ENCODE results near the gene TMEM178B. TPM values are rescaled to one million over a fixed set of nuclear protein-coding genes. Genes with fewer than 3 reads are reported as not detected.

Gene TMEM178B
- total and polyA plus RNA-seq, 8 donors, result 0.16 to 5.6 (median 3.4) TPM

DNA sequence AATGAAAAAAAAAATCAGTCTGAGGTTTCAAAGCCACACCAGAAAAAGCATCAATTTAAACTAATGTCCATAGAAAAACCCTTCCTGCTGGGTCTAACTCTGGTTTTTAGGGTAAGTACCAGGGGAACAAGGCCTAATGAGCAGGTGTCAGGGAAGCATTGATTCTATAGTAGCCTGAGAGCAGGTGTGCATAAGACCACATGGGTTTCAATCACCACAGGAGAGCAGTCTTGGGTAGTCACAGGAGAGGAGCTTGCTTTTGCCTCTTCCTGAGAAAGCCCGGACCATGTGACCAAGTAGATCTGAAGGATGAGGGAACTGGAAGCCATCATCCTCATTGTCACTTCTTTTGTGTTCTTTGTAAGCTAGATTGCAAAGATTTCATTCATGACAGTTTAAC, 411.0 kb downstream of the TMEM178B start:
- Histone ChIP-seq H3K27me3 (no peaks in the 10 kb centered on the region), H3K4me3 (no peak overlapping the region), H3K4me1 (no peaks in the 10 kb centered on the region), H3K36me3 (no peaks in the 10 kb centered on the region), H3K9me3 (no peaks in the 10 kb centered on the region), H3K27ac (no peak overlapping the region)
- no peak for DNase-seq
- TF ChIP-seq, protein P1, sequence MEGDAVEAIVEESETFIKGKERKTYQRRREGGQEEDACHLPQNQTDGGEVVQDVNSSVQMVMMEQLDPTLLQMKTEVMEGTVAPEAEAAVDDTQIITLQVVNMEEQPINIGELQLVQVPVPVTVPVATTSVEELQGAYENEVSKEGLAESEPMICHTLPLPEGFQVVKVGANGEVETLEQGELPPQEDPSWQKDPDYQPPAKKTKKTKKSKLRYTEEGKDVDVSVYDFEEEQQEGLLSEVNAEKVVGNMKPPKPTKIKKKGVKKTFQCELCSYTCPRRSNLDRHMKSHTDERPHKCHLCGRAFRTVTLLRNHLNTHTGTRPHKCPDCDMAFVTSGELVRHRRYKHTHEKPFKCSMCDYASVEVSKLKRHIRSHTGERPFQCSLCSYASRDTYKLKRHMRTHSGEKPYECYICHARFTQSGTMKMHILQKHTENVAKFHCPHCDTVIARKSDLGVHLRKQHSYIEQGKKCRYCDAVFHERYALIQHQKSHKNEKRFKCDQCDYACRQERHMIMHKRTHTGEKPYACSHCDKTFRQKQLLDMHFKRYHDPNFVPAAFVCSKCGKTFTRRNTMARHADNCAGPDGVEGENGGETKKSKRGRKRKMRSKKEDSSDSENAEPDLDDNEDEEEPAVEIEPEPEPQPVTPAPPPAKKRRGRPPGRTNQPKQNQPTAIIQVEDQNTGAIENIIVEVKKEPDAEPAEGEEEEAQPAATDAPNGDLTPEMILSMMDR (IDR thresholded peaks at IDR 0.05), result no peak
- no peak for ATAC-seq
- intact Hi-C loops (cut with DNase I), result no loop called here

DNA sequence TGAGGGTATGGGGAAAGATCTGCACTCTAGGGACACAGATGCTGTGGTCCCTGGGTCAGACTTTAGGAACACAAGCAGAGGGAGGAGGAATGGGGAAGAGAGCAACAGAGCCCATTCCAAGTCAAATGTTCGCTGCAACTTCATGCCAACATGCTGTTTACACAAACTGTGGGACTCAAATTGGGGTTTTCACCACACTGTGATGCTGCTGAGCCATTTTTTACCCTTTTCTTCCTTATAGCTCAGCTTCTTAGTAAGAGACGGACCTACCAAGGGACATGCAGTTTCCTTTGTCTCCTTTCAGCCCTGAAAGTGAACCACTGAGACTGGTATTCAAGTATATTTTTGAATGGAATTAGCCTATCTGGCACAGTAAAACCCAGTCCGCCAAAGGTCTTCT, 413.1 kb downstream of the TMEM178B start:
- ATAC-seq (no peak), DNase-seq (no peak)
- intact Hi-C loops (cut with DNase I), result no loop called here
- no peaks in the 10 kb centered on the region for H3K4me1 ChIP-seq
- no peaks in the 10 kb centered on the region for H3K27me3 ChIP-seq
- no peaks in the 10 kb centered on the region for H3K9me3 ChIP-seq
- no peaks in the 10 kb centered on the region for H3K36me3 ChIP-seq
- TF ChIP-seq, protein P1 (IDR thresholded peaks at IDR 0.05), result no peak
- no peak overlapping the region for H3K4me3 ChIP-seq
- no peak overlapping the region for H3K27ac ChIP-seq

- H3K27ac ChIP-seq, result no peak overlapping the region
- DNase-seq, result no peak
- no peaks in the 10 kb centered on the region for H3K27me3 ChIP-seq
- no peaks in the 10 kb centered on the region for H3K9me3 ChIP-seq
- intact Hi-C loops (cut with DNase I), result no loop called here
- H3K4me3 ChIP-seq, result no peak overlapping the region
- no peak for ATAC-seq
- no peaks in the 10 kb centered on the region for H3K4me1 ChIP-seq
- no peaks in the 10 kb centered on the region for H3K36me3 ChIP-seq
- TF ChIP-seq, protein P1 (IDR thresholded peaks at IDR 0.05), result no peak
Observed at GRCh38 chr7:141490474-141490873, 416.6 kb downstream of the TMEM178B start.

DNA sequence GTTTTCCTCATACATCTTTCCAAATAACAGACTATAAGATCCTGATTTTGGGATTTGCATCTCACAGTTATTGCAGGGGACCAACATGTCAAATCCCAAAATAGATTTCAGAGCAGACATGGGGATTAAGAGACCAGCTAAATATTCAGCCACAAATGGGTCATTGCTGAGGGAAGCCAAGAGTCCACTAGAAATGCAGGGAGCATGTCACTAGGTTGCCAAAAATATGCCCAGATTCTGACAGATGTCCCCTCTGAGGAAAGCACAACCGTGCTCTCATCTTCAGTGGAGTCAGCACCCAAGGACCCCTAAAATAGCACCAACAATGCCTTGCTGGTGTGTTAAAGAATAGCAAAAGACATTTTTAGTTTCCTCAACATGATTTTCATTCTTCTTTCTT, 421.2 kb downstream of the TMEM178B start:
- DNase-seq, result no peak
- no peak for ATAC-seq
- Histone ChIP-seq H3K27ac (no peak overlapping the region), H3K27me3 (no peaks in the 10 kb centered on the region), H3K36me3 (no peaks in the 10 kb centered on the region), H3K9me3 (no peaks in the 10 kb centered on the region), H3K4me3 (no peak overlapping the region), H3K4me1 (no peaks in the 10 kb centered on the region)
- TF ChIP-seq, protein P1 (IDR thresholded peaks at IDR 0.05), result no peak
- intact Hi-C loops (cut with DNase I), result no loop called here

GRCh38 chr7:141497391-141497790, 423.5 kb downstream of the TMEM178B start:
- ATAC-seq (no peak), DNase-seq (no peak)
- intact Hi-C loops (cut with DNase I), result no loop called here
- no peaks in the 10 kb centered on the region for H3K9me3 ChIP-seq
- H3K27ac ChIP-seq, result no peak overlapping the region
- H3K4me3 ChIP-seq, result no peak overlapping the region
- no peaks in the 10 kb centered on the region for H3K4me1 ChIP-seq
- H3K36me3 ChIP-seq, result no peaks in the 10 kb centered on the region
- no peaks in the 10 kb centered on the region for H3K27me3 ChIP-seq
- TF ChIP-seq, protein P1 (IDR thresholded peaks at IDR 0.05), result no peak
